K562 (cell line): ENCODE measurements around the gene CCDC88A. TPM values are rescaled to one million over a fixed set of nuclear protein-coding genes. Genes with fewer than 3 reads are reported as not detected.
A peak's percentile ranks its signal among the peaks of the same experiment; 100 is the strongest.

Experiments
- BCL6 ChIP-seq: fragments of 250-450 bp; sonication (Bioruptor Pico); IDR thresholded peaks from 2 replicates; pipeline ENCODE4 v1.4.0; 2020
- CHCHD3 ChIP-seq: fragments of 250-450 bp; sonication (Bioruptor Pico); IDR thresholded peaks from 2 replicates; pipeline ENCODE4 v2.1.2; 2022; ENCODE audit warnings: mild to moderate bottlenecking
- ELF1 ChIP-seq: fragments of 200-800 bp; sonication (Bioruptor generic); IDR thresholded peaks from 2 replicates; pipeline ENCODE4 v1.6.1; 2016; ENCODE audit warnings: missing genetic modification characterization, missing compliant biosample characterization
- FIP1L1 ChIP-seq: fragments of 200-400 bp; formaldehyde crosslinking; IDR thresholded peaks from 2 replicates; pipeline ENCODE4 v1.6.1; 2018; ENCODE audit warnings: mild to moderate bottlenecking, low read depth, low read length; ENCODE audit not compliant: poor library complexity, severe bottlenecking
- GATA2 ChIP-seq: sonication (generic); formaldehyde crosslinking; IDR thresholded peaks from 2 replicates; pipeline ENCODE4 v1.4.0; 2020; ENCODE audit warnings: mild to moderate bottlenecking, missing genetic modification reagents
- MAFK ChIP-seq: IDR thresholded peaks from 2 replicates; pipeline ENCODE4 v1.6.1; 2011; ENCODE audit warnings: low read length, improper control_type of control experiment
- NCOA6 ChIP-seq: fragments of 450-650 bp; IDR thresholded peaks from 2 replicates; pipeline ENCODE4 v1.6.1; 2017; ENCODE audit warnings: mild to moderate bottlenecking
- NR2C2 ChIP-seq, 2 experiments: fragments of 200-800 bp in 1 of 2; sonication (Bioruptor generic) in 1 of 2; sonication (generic) in 1 of 2; formaldehyde crosslinking in 1 of 2; IDR thresholded peaks; 2 replicates each; pipeline versions ENCODE4 v1.6.1 to v1.8.0; 2016 to 2022; ENCODE audit warnings: mild to moderate bottlenecking in 1 of 2, missing compliant biosample characterization in 1 of 2, missing genetic modification characterization in 1 of 2, missing genetic modification reagents in 1 of 2
- PBX2 ChIP-seq, 2 experiments: IDR thresholded peaks in 1 of 2; conservative IDR thresholded peaks in 1 of 2; 2 replicates each; pipeline ENCODE4 v1.6.1; 2016; ENCODE audit warnings: low read depth in 2 of 2, mild to moderate bottlenecking in 1 of 2, missing compliant biosample characterization in 1 of 2, missing genetic modification characterization in 1 of 2, moderate library complexity in 1 of 2
- POLR2G ChIP-seq: fragments of 200-400 bp; formaldehyde crosslinking; IDR thresholded peaks from 2 replicates; pipeline ENCODE4 v1.6.1; 2017; ENCODE audit warnings: low read depth, mild to moderate bottlenecking, antibody characterized with exemption, low read length, moderate library complexity
- RAD21 ChIP-seq, 2 experiments: fragments of 250-450 bp in 1 of 2; fragments of 450-650 bp in 1 of 2; sonication (Bioruptor Pico) in 1 of 2; formaldehyde crosslinking in 1 of 2; IDR thresholded peaks in 1 of 2; conservative IDR thresholded peaks in 1 of 2; 2 replicates each; pipeline versions ENCODE4 v1.4.0 to v1.8.0; 2020 to 2022; ENCODE audit warnings: mild to moderate bottlenecking in 2 of 2, moderate library complexity in 1 of 2
- RBM25 ChIP-seq: fragments of 200-400 bp; formaldehyde crosslinking; IDR thresholded peaks from 2 replicates; pipeline ENCODE4 v1.6.1; 2018; ENCODE audit warnings: low read length, low read depth, moderate library complexity; ENCODE audit not compliant: severe bottlenecking
- RNF2 ChIP-seq: sonication (generic); IDR thresholded peaks from 2 replicates; pipeline ENCODE4 v1.6.1; 2016
- SIN3A ChIP-seq, 2 experiments: fragments of 150-350 bp in 1 of 2; IDR thresholded peaks; 2 replicates each; pipeline ENCODE4 v1.6.1; 2011 to 2016; ENCODE audit warnings: borderline replicate concordance in 2 of 2, low read depth in 2 of 2, low read length in 2 of 2, mild to moderate bottlenecking in 2 of 2, moderate library complexity in 2 of 2; ENCODE audit not compliant: control insufficient read depth in 1 of 2
- SIX5 ChIP-seq, 2 experiments: IDR thresholded peaks; 2 replicates each; pipeline ENCODE4 v1.6.1; 2011; ENCODE audit warnings: low read length in 2 of 2, borderline replicate concordance in 1 of 2, low read depth in 1 of 2, mild to moderate bottlenecking in 1 of 2, moderate library complexity in 1 of 2; ENCODE audit not compliant: insufficient read depth in 1 of 2
- SMAD4 ChIP-seq: fragments of 250-450 bp; sonication (Bioruptor Pico); conservative IDR thresholded peaks from 2 replicates; pipeline ENCODE4 v1.8.0; 2021; ENCODE audit warnings: inconsistent platforms, mild to moderate bottlenecking, moderate library complexity
- TAF9B ChIP-seq: fragments of 450-650 bp; IDR thresholded peaks from 2 replicates; pipeline ENCODE4 v1.6.1; 2018; ENCODE audit warnings: mild to moderate bottlenecking; ENCODE audit not compliant: partially characterized antibody
- TRIM28 ChIP-seq: fragments of 450-650 bp; IDR thresholded peaks from 2 replicates; pipeline ENCODE4 v1.6.1; 2017
- ZC3H8 ChIP-seq: fragments of 450-650 bp; IDR thresholded peaks from 2 replicates; pipeline ENCODE4 v1.6.1; 2017
- ZNF507 ChIP-seq: conservative IDR thresholded peaks from 2 replicates; pipeline ENCODE4 v1.6.1; 2017; ENCODE audit warnings: missing genetic modification characterization, missing compliant biosample characterization
- ZNF655 ChIP-seq: fragments of 250-450 bp; sonication (Bioruptor Pico); IDR thresholded peaks from 2 replicates; pipeline ENCODE4 v1.5.0; 2021
- polyA plus RNA-seq, 8 experiments: library from polyadenylated mRNA; depleted of rRNA in 4 of 8; stranded (reverse) in 5 of 8; unstranded in 3 of 8; fragments of >200 nt; fragmentation: Nextera tagmentation in 2 of 8; fragmentation: Illumina TruSeq in 1 of 8; extraction: Ambion mirVana in 2 of 8; extraction: Trizol in 1 of 8; gene quantifications; 2 replicates each; pipeline versions ENCODE4 v1.2.1 to v1.2.3, GENCODE V29; 2011 to 2014; ENCODE audit warnings: inconsistent platforms in 1 of 8, missing spikeins in 1 of 8
- total RNA-seq, 7 experiments: library from RNA; depleted of rRNA in 6 of 7; stranded (reverse); fragments of >200 nt in 6 of 7; fragmentation: Illumina TruSeq in 2 of 7; extraction: Trizol in 2 of 7; gene quantifications; 2 replicates each; pipeline versions ENCODE4 v1.2.1 to v1.2.3, GENCODE V29; 2011 to 2021; ENCODE audit warnings: low replicate concordance in 1 of 7

CCDC88A gene
- total and polyA plus RNA-seq, 9 of the 15 experiments (the other 6 are each of a cell fraction or from before 2014, with no cell fraction given), result 29.3 to 102 (median 55.6) TPM

GRCh38 chr2:55282110-55282917, 137.3 kb downstream of the CCDC88A start (continued):
- TF ChIP-seq SIN3A (IDR thresholded peaks at IDR 0.05; ENCODE audit: borderline replicate concordance in 2 of 2, control insufficient read depth in 1 of 2, low read depth in 2 of 2, low read length in 2 of 2) (0 out of 4 replicates have a peak, but pooled peaks of 1 of the 2 experiments have one; percentile 34), CHCHD3 (no peak; the same call in 1 of the 2 replicates), ZNF655 (CRISPR knock-in tag) (no peak), BCL6 (CRISPR knock-in tag) (no peak), ZC3H8 (no peak), NCOA6 (peak; percentile 60; the same call in 1 of the 2 replicates), NR2C2 (CRISPR knock-in tag; IDR thresholded peaks at IDR 0.05) (peak; percentile 69; the same call in 1 of the 2 replicates), NR2C2 (tag; IDR thresholded peaks at IDR 0.05) (peak; percentile 68; the same call in 1 of the 2 replicates), ELF1 (tag) (peak; percentile 77), FIP1L1 (peak; percentile 92), TAF9B (peak; percentile 73), RNF2 (peak; percentile 86), POLR2G (peak; percentile 99), TRIM28 (no peak), MAFK (no peak), RAD21 (CRISPR knock-in tag; conservative IDR thresholded peaks at IDR 0.05 in 1 of 2, IDR thresholded peaks at IDR 0.05 in 1 of 2) (no peak; a peak in 1 of 4 replicates), GATA2 (CRISPR knock-in tag) (no peak), SIX5 (IDR thresholded peaks at IDR 0.05; ENCODE audit: borderline replicate concordance in 1 of 2, insufficient read depth in 1 of 2, low read depth in 1 of 2, low read length in 2 of 2) (no peak), SMAD4 (CRISPR knock-in tag) (peak; percentile 85), RBM25 (no peak), PBX2 (CRISPR knock-in tag; IDR thresholded peaks at IDR 0.05; ENCODE audit: low read depth) (no peak), PBX2 (tag; conservative IDR thresholded peaks at IDR 0.05; ENCODE audit: low read depth) (no peak), ZNF507 (no peak)
